Ishikawa (cell line): ENCODE results near the gene FUT1.

Experiments used
- EGR1 ChIP-seq: IDR thresholded peaks from 2 replicates; pipeline ENCODE4 v1.6.1; 2012
- EP300 ChIP-seq: IDR thresholded peaks from 2 replicates; pipeline ENCODE4 v1.6.1; 2012; ENCODE audit warnings: borderline replicate concordance
- FOXM1 ChIP-seq: IDR thresholded peaks from 2 replicates; pipeline ENCODE4 v1.6.1; 2012; ENCODE audit warnings: low read depth, borderline replicate concordance
- RAD21 ChIP-seq: IDR thresholded peaks from 2 replicates; pipeline ENCODE4 v1.6.1; 2012; ENCODE audit warnings: low read depth
- TAF1 ChIP-seq: IDR thresholded peaks from 2 replicates; pipeline ENCODE4 v1.6.1; 2012; ENCODE audit warnings: low read depth, mild to moderate bottlenecking
- YY1 ChIP-seq: IDR thresholded peaks from 2 replicates; pipeline ENCODE4 v1.6.1; 2012; ENCODE audit warnings: low read depth
- TF ChIP-seq, protein P1 (sequence below): IDR thresholded peaks from 2 replicates; pipeline ENCODE4 v1.6.1; 2012; ENCODE audit warnings: low read depth, mild to moderate bottlenecking
- TF ChIP-seq, protein P2 (sequence below): IDR thresholded peaks from 2 replicates; pipeline ENCODE4 v1.6.1; 2012
- TF ChIP-seq, protein P3 (sequence below): IDR thresholded peaks from 2 replicates; pipeline ENCODE4 v1.6.1; 2012

DNA sequence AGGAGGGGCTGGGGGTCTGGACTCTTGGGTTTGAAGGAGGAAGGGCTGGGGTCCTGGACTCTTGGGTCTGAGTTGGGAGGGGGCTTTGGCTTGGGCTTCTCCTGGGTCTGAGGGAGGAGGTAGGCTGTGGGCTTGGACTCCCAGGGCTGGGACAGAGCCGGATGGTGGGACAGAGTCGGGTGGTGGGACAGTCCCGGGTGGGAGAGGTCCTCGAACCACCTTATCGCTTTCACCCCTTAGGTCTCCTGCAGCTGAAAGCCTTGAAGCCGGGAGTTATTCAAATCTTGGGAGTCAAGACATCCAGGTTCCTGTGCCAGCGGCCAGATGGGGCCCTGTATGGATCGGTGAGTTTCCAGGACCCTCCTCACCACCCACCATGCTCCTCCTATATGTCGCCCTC, 4.2 kb upstream of the FUT1 start:
- TF ChIP-seq YY1 (no peak), TAF1 (no peak), EP300 (no peak), EGR1 (no peak), RAD21 (no peak), FOXM1 (no peak)
- TF ChIP-seq, protein P1, sequence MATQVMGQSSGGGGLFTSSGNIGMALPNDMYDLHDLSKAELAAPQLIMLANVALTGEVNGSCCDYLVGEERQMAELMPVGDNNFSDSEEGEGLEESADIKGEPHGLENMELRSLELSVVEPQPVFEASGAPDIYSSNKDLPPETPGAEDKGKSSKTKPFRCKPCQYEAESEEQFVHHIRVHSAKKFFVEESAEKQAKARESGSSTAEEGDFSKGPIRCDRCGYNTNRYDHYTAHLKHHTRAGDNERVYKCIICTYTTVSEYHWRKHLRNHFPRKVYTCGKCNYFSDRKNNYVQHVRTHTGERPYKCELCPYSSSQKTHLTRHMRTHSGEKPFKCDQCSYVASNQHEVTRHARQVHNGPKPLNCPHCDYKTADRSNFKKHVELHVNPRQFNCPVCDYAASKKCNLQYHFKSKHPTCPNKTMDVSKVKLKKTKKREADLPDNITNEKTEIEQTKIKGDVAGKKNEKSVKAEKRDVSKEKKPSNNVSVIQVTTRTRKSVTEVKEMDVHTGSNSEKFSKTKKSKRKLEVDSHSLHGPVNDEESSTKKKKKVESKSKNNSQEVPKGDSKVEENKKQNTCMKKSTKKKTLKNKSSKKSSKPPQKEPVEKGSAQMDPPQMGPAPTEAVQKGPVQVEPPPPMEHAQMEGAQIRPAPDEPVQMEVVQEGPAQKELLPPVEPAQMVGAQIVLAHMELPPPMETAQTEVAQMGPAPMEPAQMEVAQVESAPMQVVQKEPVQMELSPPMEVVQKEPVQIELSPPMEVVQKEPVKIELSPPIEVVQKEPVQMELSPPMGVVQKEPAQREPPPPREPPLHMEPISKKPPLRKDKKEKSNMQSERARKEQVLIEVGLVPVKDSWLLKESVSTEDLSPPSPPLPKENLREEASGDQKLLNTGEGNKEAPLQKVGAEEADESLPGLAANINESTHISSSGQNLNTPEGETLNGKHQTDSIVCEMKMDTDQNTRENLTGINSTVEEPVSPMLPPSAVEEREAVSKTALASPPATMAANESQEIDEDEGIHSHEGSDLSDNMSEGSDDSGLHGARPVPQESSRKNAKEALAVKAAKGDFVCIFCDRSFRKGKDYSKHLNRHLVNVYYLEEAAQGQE: no peak
- TF ChIP-seq, protein P2, sequence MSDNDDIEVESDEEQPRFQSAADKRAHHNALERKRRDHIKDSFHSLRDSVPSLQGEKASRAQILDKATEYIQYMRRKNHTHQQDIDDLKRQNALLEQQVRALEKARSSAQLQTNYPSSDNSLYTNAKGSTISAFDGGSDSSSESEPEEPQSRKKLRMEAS: no peak
- TF ChIP-seq, protein P3, sequence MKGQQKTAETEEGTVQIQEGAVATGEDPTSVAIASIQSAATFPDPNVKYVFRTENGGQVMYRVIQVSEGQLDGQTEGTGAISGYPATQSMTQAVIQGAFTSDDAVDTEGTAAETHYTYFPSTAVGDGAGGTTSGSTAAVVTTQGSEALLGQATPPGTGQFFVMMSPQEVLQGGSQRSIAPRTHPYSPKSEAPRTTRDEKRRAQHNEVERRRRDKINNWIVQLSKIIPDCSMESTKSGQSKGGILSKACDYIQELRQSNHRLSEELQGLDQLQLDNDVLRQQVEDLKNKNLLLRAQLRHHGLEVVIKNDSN: no peak
